AG04450 (cell line): ENCODE measurements around the gene SMIM15. TPM values are rescaled to one million over a fixed set of nuclear protein-coding genes. Genes with fewer than 3 reads are reported as not detected.

Experiments
- CTCF ChIA-PET: fragments of 300-600, 350-600 bp; formaldehyde crosslinking; extraction: SDS; loops from one replicate; lab custom pipeline; 2022; ENCODE audit warnings: antibody characterized with exemption, inconsistent platforms; lab: Charles Lee
- POLR2A ChIA-PET: fragments of 350-600 bp; formaldehyde crosslinking; extraction: SDS; loops from one replicate; lab custom pipeline; 2021; ENCODE audit warnings: antibody characterized with exemption, inconsistent platforms; lab: Yijun Ruan, JAX
- DNase-seq: peaks from one replicate; pipeline ENCODE4 v3.0.0-alpha.2; 2011; ENCODE audit warnings: low read depth, low spot score
- H3K27ac ChIP-seq: one replicate; pipeline ENCODE4 v1.5.1; 2012; ENCODE audit warnings: low read depth, low read length, control low read depth
- H3K27me3 ChIP-seq: one replicate; pipeline ENCODE4 v1.6.0; 2012; ENCODE audit warnings: low read length; ENCODE audit not compliant: control insufficient read depth, insufficient read depth
- H3K4me3 ChIP-seq: 2 replicates; pipeline ENCODE4 v1.5.1; 2011; ENCODE audit warnings: mild to moderate bottlenecking, low read depth, low read length, control low read depth
- H3K9me3 ChIP-seq: 2 replicates; pipeline ENCODE4 v1.5.1; 2012; ENCODE audit warnings: low read length; ENCODE audit not compliant: control insufficient read depth, insufficient read depth
- CTCF ChIP-seq: IDR thresholded peaks from 2 replicates; pipeline ENCODE4 v1.5.1; 2011; ENCODE audit warnings: low read depth, low read length, control low read depth, inconsistent platforms
- polyA plus RNA-seq: library from polyadenylated mRNA; depleted of rRNA; stranded (reverse); fragments of >200 nt; gene quantifications from 2 replicates; pipeline ENCODE4 v1.2.3, GENCODE V29; 2011

Gene SMIM15
- polyA plus RNA-seq, 1 experiment = 88.2 TPM

GRCh38 chr5:61184708-61185107 lies 22.4 kb upstream of the SMIM15 start:
- H3K9me3 ChIP-seq = no peaks in the 10 kb centered on the region
- no peak overlapping the region for H3K4me3 ChIP-seq
- POLR2A ChIA-PET = no interaction called here
- no peak overlapping the region for H3K27ac ChIP-seq
- H3K27me3 ChIP-seq = no peaks in the 10 kb centered on the region
- CTCF ChIA-PET = no interaction called here
- no peak for TF ChIP-seq CTCF
- no peak for DNase-seq

GRCh38 chr5:61183538-61183937 lies 21.3 kb upstream of the SMIM15 start:
- TF ChIP-seq CTCF = no peak
- CTCF ChIA-PET = no interaction called here
- Histone ChIP-seq H3K27ac (no peak overlapping the region), H3K27me3 (no peaks in the 10 kb centered on the region), H3K4me3 (no peak overlapping the region), H3K9me3 (no peaks in the 10 kb centered on the region)
- POLR2A ChIA-PET = no interaction called here
- no peak for DNase-seq

- TF ChIP-seq CTCF = no peak
- CTCF ChIA-PET = interaction anchor here (0.6 to 1.1 kb wide), 5 partner anchors 16 to 476 kb away, joined by 4 to 8 read pairs (median 5); no protein-coding TSS in a partner anchor
- no peak for DNase-seq
- Histone ChIP-seq H3K27me3 (no peaks in the 10 kb centered on the region), H3K4me3 (no peak overlapping the region), H3K9me3 (no peaks in the 10 kb centered on the region), H3K27ac (no peak overlapping the region)
- POLR2A ChIA-PET = interaction anchor here (0.6 to 0.7 kb wide), 2 partner anchors 448 to 627 kb away, joined by 3 to 4 read pairs; no protein-coding TSS in a partner anchor
These were observed 20.2 kb upstream of the SMIM15 start for GRCh38 chr5:61182449-61182848.

- ChIA-PET CTCF (no interaction called here), POLR2A (no interaction called here)
- no peak for TF ChIP-seq CTCF
- no peak for DNase-seq
- no peaks in the 10 kb centered on the region for H3K27me3 ChIP-seq
- no peaks in the 10 kb centered on the region for H3K9me3 ChIP-seq
- peak overlapping the region; percentile 38 for H3K4me3 ChIP-seq
- no peak overlapping the region for H3K27ac ChIP-seq
These were observed 18.6 kb upstream of the SMIM15 start for GRCh38 chr5:61180886-61181285.

- TF ChIP-seq CTCF = no peak
- ChIA-PET CTCF (interaction anchor here (0.8 to 1.1 kb wide), 2 partner anchors 8 to 153 kb away, joined by 3 read pairs; partner anchors contain the start of gene ZSWIM6), POLR2A (no interaction called here)
- Histone ChIP-seq H3K9me3 (no peaks in the 10 kb centered on the region), H3K27ac (no peak overlapping the region), H3K27me3 (no peaks in the 10 kb centered on the region), H3K4me3 (no peak overlapping the region)
- no peak for DNase-seq
These were observed 16.4 kb upstream of the SMIM15 start for GRCh38 chr5:61178702-61179101.
